ENCODE measurements around the gene NF2.

NF2 gene

GRCh38 chr22:29639096-29639495 lies 35.7 kb downstream of the NF2 start:
- TF ChIP-seq CTCF (IDR thresholded peaks at IDR 0.05; ENCODE audit: low read depth, low read length), result no peak
- no peak overlapping the region for H3K4me3 ChIP-seq (ENCODE audit: low read depth, low read length)

- H3K4me3 ChIP-seq (ENCODE audit: low read depth, low read length), result no peak overlapping the region
- TF ChIP-seq CTCF (IDR thresholded peaks at IDR 0.05; ENCODE audit: low read depth, low read length), result no peak
Observed at GRCh38 chr22:29641042-29641699, 37.7 kb downstream of the NF2 start.

- no peak overlapping the region for H3K4me3 ChIP-seq (ENCODE audit: low read depth, low read length)
- no peak for TF ChIP-seq CTCF (IDR thresholded peaks at IDR 0.05; ENCODE audit: low read depth, low read length)
Observed at GRCh38 chr22:29641700-29642330, 38.4 kb downstream of the NF2 start.

- no peak for TF ChIP-seq CTCF (IDR thresholded peaks at IDR 0.05; ENCODE audit: low read depth, low read length)
Observed at GRCh38 chr22:29642694-29643093, 39.3 kb downstream of the NF2 start.

GRCh38 chr22:29647954-29648737 lies 44.7 kb downstream of the NF2 start:
- no peak for TF ChIP-seq CTCF (IDR thresholded peaks at IDR 0.05; ENCODE audit: low read depth, low read length)
- no peak overlapping the region for H3K4me3 ChIP-seq (ENCODE audit: low read depth, low read length)

More at GRCh38 chr22:29642694-29643093, 39.3 kb downstream of the NF2 start:
- H3K4me3 ChIP-seq (ENCODE audit: low read depth, low read length), result no peak overlapping the region

- TF ChIP-seq CTCF (IDR thresholded peaks at IDR 0.05; ENCODE audit: low read depth, low read length), result no peak
- H3K4me3 ChIP-seq (ENCODE audit: low read depth, low read length), result no peak overlapping the region
Observed at GRCh38 chr22:29650370-29650769, 46.9 kb downstream of the NF2 start.

- H3K4me3 ChIP-seq (ENCODE audit: low read depth, low read length), result no peak overlapping the region
- no peak for TF ChIP-seq CTCF (IDR thresholded peaks at IDR 0.05; ENCODE audit: low read depth, low read length)
Observed at GRCh38 chr22:29651652-29652051, 48.2 kb downstream of the NF2 start.

Measured in WI38 (cell line).